HG02798 (cell line): Measurements from ENCODE around the gene TMEM131.
A peak's percentile ranks its signal among the peaks of the same experiment; 100 is the strongest.
"Not testable (repeated sequence)": the region's sequence is repeated elsewhere in the genome, so short reads cannot be mapped to it uniquely, and the experiment has no call there.

Source experiments
- ATAC-seq: cut with Tn5 transposase; IDR thresholded peaks from one replicate; pipeline ENCODE4 v1.9.1; 2021; ENCODE audit warnings: mild to moderate bottlenecking; ENCODE audit not compliant: unreplicated experiment, poor library complexity

Gene TMEM131

DNA sequence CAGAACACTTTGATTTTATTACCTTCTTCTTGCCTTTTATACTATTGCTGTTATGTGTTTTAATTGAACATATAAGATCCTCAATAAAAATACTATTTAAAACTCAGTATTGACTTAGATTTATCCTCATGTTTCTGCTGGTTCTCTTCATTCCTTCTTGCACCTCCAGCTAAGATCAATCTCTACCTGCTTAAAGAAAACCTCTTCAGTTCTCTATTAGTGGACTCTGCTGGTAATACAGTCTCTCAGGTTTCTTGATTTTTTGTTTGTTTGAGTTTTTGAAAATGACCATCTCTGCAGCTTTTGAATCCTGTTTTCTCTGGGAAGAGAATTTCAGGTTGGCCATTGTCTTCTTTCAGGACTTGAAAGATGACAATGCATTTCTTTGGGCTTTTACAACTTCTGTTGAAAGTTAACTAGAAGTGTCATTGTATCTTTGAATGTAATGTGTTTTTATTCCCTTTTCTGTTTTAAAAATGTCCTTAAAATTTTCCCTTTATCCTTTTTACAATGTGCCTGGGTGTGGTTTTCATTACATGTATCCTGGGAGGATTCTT, 29.8 kb upstream of the TMEM131 start:
- ATAC-seq = no peak

DNA sequence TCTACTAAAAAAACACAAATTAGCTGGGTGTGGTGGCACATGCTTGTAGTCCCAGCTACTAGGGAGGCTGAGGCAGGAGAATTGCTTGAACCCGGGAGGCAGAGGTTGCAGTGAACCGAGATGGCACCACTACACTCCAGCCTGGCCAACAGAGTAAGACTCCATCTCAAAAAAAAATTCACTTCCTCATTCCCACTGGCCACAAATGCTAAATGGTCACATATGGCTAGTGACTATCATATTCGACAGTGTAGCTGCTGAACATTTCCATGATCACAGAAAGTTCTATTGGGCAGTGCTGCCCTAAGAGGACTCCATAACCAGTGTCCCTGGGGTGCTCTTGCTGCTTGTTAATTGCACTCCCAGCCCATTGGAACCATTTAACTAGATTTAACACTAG, 26.3 kb upstream of the TMEM131 start:
- not testable (repeated sequence) for ATAC-seq

DNA sequence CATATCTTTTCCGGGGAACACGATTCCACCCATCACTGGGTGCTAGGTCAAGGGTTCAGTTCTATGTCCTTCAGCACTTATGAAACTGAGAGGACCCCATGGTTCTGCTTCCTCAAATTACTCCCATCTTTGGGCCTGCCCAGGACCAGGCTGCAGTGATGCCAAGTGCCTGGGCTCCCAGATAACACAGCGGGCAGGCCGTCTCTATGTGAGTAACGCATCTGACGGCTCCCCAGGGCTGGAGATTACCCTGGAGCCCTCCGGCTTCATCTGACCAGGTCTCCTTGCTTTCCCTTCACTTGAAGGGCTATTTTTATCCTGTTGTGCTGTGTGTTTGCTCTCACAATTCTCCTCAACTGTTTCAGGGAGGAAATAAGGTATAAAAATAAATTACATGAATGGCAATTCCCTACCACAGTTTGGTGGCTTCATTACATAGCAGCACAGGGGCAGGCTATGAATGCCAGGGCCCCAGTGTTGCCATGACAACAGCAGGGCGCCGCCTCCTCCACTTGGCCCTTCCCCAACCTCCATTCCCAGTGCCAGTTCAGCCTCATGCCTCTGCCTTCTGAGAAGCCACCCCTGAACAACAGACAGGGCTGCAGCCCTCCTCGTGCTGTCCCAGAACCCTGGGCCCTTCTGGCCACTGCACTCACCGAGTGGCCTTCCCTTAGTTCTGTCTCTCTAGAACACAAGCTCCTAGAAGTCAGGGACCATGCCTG, 25.4 kb upstream of the TMEM131 start:
- ATAC-seq = no peak

DNA sequence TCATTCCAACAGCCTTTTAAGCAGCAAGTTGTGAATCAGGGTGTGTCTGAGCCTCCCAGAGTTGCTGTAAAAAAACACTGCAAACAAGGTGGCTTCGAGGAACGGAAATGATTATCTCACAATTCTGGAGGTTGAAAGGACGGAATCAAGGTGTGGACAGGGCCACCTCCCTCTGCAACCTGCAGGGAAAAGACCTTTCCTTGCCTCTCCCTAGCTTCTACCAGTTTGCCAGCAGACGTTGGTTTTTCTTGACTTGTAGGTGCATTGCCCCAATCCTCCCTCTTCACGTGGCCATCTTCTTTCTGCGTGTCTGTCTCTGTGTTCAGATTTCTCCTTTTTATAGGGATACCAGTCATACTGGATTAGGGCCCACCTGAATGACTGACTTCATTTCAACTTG, 24.8 kb upstream of the TMEM131 start:
- ATAC-seq = no peak

DNA sequence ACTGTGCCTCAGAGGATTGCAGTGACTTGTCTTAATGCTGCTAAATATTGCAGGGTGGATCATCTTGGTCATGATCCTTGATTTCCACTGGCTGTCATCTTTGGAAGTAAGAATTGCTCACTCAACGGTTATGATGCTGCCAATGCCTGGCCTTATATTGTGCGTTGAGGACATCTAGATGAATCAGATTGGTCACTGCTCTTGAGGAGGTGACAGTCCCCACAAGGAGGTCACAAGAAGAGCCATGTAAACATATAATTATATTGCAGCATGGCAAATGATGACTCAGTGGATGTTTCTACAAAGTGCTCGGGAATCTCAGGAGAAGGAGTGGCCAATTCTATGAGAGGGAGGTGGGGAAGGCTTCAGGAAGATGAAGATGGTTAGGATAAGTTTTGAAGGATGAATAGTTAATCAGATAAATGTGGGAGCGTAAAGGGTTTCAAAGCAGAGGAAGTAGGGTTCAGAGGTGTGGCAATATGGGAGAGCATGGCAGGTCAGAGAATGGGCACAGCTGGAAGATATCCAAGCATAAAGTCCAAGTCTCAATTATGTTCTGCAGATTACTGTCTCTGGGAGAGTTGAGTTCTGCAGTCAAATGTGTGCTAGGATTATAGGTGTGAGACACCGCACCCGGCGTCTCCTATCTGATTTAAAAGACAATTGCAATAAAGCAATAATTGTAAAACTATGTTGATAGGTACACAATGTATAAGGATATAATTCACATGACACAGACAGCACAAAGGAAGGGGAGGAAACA, 21.3 kb upstream of the TMEM131 start:
- ATAC-seq = no peak

DNA sequence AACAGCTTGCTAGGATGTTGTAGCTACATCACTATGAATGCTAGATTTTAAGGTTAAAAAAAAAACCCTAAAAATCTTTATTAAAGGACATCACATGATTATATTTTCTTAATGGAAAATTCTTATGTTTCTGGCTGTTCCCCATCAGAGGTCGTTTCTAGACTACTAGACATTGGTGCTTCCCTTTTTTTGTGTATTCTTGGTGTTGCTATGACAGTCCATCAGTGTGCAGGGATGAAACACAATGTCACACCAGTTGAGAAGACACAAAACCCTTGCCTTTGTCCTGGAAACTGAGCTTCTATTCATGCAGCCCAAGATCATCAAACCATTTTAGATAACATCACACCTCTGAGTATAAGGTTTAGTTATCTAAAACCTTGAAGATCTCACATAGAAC, 19.9 kb upstream of the TMEM131 start:
- ATAC-seq = no peak

DNA sequence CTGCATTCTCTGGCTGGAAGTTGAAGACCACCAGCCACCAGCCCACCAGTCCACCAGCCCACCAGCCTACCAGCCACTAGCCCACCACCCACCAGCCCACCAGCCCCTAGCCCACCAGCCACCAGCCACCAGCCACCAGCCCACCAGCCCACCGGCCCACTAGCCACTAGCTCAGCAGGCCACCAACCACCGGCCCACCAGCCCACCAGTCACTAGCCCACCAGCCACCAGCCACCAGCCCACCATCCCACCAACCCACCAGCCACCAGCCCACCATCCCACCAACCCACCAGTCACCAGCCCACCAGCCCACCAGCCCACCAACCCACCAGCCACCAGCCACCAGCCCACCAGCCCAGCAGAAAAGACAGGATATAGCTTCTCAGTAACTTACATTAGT, 18.6 kb upstream of the TMEM131 start:
- ATAC-seq = no peak

DNA sequence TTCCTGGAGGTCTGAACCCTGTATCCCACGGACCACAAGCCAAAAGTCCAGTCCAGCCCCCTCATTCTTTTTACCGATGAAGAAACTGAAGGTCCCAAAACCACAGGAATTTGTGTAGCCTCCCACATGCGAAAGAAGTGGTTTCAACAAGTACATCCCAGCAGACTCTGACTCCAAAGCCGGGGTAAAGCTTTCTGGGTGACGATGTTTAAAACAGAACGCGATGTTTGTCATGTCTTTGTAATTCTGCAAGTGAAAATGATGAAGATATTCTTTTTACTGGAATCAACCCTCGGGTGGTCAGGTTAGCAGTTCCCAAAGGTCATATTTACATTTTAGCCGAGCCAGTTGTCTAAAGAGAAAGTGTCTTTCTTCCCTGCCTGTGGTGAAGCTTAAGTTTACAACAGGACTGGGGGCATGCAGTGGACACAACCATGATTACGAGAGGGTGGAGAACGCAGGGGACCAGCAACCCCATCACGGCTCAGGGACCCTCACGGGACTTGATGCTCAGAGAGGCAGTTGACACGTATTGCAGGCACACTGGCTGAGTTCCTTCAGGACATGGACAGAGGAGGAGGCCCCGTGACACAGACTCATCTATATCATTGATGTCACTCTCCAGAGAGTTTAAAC, 17.8 kb upstream of the TMEM131 start:
- peak; percentile 35 for ATAC-seq

DNA sequence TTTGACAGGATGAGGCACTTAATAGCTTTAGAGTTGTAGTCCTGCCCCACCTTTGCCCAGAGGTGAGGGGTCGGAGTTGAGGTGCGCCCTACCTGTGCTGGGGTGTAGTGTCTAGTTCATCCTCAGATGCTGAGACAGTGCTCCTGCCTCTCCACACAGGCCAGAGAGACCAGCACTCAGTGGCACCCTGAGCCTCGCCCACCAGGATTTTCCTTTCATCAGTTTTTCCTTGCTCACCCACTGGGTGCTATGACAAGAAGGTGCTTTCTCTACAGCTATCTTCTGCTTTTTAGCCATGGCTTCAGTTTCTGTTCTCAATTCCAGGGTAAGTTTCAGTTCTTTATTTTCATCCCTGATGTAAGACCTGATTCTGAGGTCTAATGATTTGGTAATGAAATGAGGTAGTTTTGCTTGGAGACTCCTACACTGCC, 16.8 kb upstream of the TMEM131 start:
- peak; percentile 77 for ATAC-seq

DNA sequence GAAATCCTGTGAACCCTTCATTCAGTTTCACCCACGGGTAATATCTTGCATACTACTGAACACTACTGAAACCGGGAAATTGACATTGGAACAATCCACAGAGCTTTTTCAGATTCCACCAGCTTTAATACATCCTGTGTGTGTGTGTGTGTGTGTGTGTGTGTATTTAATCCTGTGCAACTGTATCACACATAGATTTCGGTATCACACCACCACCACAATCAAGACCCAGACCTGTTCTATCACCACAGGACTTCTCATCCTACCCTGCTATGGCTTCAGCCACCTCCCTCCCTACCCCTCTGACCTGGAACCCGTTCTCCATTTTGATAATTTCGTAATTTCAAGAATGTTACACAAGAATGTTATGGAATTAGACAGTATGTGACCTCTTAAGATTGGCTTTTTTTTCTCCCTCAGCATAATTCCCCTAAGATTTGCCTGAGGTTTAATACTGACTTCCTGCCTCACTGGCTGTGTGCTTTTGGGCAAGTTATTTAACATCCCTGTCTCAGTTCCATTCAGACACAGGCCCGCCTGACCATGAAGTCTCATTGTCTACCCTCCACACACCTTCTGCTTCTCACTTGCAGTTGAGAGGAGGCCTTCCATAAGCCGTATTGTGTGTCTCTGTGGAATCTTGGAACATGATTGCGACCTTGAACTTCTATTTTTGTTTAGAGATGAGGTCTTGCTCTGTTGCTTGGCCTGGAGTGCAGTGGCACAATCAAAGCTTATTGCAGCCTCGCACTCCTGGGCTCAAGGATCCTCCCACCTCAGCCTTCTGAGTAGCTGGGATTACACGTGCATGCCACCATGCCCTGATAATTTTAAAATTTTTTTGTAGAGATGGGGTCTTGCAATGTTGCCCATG, 14.4 kb upstream of the TMEM131 start:
- ATAC-seq = no peak

DNA sequence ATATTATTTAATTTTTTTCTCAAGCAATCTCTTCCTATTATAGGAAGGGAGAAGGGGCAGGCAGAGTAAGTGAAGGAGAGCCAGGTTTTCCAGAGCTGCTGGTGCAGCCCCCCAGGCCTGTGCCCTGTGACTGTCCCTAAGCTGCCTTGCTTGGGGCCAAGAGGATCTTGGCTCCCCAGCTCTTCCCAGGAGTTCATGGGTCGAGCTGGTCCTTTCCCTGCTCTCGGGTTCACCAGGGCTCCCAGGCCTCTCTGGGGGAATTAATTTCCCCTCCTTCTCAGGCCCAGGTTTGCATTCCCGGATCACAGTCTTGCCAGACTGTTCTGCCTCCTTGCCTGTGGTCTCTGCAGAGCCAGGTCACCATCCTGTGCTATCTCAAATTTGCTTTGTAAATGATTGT, 12.7 kb upstream of the TMEM131 start:
- no peak for ATAC-seq

DNA sequence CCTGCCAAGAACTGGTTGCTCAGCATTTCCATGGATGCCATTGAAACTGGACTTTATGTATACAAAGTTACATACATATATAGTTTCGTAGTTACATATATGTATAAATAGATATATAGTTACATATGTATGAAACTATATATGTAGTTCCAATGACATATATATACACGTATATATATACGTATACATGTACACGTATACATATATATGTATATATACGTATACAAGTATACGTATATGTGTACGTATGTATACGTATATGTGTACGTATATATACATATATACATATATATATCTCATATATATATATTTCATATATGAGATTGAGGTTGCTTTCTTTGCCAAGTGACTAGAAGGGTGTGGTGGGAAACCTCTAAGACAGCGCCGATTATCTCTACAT, 10.6 kb upstream of the TMEM131 start:
- ATAC-seq = no peak

DNA sequence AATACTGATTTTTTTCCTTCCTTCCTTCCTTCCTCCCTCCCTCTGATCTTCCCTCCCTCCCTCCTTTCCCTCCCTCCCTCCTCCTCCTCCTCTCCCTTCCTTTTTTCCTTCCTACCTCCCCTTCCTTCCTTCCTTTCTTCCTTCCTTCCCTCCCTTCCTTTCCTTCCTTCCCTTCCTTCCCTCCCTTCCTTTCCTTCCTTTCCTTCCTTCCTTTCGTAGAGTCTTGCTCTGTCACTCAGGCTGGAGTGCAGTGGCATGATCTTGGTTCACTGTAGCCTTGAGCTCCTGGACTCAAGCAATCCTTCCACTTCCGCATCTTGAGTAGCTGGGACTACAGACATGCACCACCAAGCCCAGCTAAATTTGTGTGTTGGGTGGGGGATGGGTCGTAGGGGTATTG, 8.9 kb upstream of the TMEM131 start:
- no peak for ATAC-seq

DNA sequence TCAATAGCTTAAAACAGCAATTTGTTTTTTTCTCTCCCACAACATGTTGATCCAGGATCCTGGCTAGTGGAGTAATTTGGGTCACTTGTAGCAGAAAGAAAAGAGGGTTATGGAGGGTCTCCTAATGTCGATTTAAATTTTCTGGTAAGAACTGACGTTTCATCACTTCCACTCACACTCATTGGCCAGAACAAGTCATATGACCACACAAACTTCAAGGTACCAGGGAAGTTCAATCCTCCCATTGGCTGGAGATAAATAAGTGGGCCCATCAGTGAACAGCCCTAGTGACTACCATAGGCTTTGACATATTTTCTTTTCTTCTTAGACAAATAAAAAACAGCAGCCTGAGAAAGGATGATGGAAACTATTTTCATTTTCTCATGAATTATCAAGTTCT, 8.3 kb upstream of the TMEM131 start:
- ATAC-seq = no peak

DNA sequence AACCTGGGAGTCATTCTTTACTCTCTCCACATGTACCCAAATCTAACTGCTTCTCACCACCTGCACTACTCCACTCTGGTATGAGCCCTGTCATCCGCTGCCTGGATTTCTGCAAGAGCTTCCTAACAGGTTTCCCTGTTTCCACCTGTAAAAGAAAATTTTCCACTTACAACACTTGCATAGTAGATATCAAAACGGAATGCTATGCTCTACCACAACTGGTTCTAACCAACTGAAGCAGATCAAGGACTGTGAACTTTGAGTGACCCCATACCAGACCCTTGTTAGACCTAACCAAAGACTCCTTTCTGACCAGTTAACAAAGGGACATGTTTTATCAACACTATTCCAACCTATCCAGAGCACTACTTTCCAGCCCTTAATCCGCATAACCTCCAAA, 3.8 kb upstream of the TMEM131 start:
- ATAC-seq = no peak

DNA sequence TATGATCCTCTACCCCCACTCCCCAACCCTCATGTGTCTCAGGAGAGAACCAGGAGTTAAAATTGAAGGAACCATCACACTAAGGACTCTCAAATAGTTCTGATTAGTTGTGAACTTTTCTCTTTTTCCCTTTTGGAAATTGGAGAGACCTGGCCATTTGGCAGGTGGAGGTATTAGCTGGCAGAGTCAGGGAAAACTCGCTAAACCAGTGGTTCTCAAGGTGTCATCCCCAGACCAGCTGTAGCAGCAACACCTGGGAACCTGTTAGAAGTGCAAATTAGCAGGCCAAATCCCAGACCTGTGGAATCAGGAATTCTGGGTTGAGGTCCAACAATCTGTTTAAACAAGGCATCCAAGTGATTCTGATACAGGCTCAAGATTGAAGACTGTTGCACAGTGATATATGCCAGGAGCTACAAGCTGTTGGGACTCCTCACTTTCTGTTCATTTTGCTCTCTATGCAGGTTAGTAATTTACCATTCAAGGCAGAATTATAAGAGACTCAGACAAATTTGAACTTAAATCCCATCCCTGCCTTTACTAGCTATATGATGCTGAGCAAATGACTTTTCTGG, 2.8 kb upstream of the TMEM131 start:
- ATAC-seq = no peak

DNA sequence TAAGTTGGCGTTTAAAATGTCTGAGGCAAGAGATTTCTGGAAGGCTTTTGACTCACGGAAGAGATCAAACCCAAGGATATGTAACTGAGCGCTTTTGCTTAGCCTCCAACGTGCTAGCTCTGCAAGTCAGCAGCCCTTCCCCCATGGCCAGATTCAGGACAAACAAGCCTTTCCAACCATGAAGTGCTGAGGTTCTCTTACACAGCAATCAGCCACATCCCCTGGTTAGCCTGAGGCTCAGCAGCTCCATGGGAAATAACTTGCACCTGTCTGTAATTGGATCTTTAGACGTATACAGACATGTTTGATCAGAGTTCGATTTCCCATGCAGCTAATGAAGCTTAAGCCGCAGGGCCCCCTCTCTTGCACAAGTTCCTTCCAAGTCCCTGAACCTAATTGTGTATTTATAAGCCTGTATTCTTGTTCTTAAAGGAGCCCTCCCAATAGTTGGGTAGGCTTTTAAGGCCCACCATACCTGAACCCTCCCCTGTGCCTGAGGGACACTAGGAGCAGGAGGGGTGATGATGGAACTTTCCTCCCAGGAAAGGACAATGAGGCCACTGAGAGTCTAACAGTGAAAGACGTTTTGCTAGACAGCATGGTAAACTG, 2.1 kb upstream of the TMEM131 start:
- no peak for ATAC-seq

DNA sequence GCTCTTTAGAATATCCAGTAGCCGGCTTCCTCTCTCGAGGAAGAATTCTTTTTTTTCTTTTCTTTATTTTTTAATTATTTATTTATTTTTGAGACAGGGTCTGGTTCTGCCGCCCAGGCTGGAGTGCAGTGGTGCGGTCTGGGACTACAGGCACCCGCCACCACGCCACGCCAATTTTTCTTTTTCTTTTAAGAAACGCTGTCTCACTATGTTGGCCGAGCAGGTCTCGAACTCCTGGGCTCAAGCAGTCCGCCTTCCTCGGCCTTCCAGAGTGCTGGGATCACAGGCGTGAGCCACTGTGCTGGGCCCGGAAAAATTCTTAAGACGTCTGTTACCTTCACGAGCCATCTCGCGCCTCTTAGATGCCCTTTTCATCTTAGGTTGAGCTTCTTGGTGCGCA, 931 bp upstream of the TMEM131 start:
- no peak for ATAC-seq

DNA sequence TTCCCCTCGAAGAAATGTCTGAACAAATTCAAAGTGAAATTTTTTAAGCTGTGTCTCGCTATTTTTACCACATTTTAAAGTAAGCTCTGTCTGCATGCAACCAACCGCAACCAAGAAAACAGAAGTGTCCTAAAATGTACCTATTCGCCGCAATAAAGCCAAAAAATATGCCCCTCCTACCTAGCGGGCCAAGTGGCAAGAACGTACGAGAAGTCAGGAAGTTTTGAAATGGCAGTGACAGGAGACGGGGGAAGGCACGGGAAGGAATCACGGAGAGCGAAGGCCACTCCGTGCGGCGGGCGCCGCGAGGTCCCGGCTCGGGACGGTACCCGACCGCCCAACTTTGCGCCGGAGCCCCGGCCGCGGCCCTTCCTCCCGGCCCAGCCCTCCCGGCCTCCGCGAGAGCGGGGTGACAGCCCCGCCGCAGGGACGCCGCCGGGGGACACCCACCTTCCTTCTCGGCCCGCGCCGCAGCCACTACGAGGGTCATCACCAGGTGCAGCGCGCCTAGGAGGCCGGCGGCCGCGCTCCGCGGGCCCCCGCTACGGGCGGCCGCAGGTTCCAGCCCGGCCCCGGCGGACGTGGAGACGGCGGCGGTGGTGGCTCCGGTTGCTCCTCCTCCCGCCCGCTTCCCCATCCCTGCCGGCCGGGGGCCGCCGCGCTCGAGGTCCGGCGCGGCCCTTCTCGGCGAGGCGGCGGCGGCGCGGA, 568 bp downstream of the TMEM131 start:
- peak; percentile 35 for ATAC-seq
